ENCODE data around the gene MRPS27. TPM values are rescaled to one million over a fixed set of nuclear protein-coding genes. Genes with fewer than 3 reads are reported as not detected.

MRPS27 gene
- total RNA-seq, 1 donor from 2014 or later: 56.0 TPM

DNA sequence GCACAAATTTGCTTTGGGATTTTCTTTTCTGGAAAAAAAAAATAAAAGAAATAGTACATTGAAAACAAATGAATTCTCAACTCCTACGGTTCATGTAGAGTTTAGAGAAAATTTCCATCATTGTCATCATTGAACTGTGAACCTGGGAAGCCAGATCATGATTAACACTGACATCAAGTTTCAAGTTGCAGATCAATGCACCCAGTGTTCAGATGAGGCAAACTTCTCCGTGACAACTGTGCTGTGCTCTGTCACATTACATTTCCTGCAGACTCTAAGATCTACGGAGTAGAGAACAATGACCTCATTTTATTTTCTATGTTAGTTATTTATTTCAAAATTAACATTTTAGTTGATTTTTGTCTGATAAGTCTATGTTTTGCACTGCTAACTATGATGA, 113.0 kb downstream of the MRPS27 start:
- H3K27ac Mint-ChIP-seq: no peak overlapping the region
- no peaks in the 10 kb centered on the region for H3K9me3 Mint-ChIP-seq
- no peak for DNase-seq (ENCODE audit: low spot score in 2 of 2, unreplicated experiment in 2 of 2)
- TF ChIP-seq, protein P1, sequence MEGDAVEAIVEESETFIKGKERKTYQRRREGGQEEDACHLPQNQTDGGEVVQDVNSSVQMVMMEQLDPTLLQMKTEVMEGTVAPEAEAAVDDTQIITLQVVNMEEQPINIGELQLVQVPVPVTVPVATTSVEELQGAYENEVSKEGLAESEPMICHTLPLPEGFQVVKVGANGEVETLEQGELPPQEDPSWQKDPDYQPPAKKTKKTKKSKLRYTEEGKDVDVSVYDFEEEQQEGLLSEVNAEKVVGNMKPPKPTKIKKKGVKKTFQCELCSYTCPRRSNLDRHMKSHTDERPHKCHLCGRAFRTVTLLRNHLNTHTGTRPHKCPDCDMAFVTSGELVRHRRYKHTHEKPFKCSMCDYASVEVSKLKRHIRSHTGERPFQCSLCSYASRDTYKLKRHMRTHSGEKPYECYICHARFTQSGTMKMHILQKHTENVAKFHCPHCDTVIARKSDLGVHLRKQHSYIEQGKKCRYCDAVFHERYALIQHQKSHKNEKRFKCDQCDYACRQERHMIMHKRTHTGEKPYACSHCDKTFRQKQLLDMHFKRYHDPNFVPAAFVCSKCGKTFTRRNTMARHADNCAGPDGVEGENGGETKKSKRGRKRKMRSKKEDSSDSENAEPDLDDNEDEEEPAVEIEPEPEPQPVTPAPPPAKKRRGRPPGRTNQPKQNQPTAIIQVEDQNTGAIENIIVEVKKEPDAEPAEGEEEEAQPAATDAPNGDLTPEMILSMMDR (IDR thresholded peaks at IDR 0.05; ENCODE audit: unreplicated experiment): no peak
- peaks cover 29% of the 10 kb centered on the region for H3K36me3 Mint-ChIP-seq
- H3K4me3 Mint-ChIP-seq: no peak overlapping the region
- H3K27me3 Mint-ChIP-seq (ENCODE audit: low read depth): no peaks in the 10 kb centered on the region
- peaks cover 13% of the 10 kb centered on the region for H3K4me1 Mint-ChIP-seq

DNA sequence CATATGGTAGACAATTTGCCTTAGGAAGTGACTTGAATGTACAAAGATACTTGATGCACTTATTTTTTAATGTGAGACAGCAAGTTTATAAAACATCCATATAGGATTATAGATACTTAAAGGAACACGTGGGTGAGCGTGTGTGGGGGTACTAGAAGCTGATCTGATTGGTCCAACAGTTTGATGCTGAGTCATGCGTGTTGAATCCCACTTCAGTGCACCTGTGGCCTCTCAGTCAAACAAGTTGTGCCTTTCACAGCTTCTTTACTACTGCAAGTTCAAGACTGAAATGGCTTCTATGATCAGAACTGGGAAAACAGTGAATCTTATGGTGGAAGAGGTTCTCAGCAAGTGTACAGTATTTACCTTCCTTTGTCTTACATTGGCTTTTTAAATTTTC, 113.9 kb downstream of the MRPS27 start:
- peaks cover 10% of the 10 kb centered on the region for H3K4me1 Mint-ChIP-seq

DNA sequence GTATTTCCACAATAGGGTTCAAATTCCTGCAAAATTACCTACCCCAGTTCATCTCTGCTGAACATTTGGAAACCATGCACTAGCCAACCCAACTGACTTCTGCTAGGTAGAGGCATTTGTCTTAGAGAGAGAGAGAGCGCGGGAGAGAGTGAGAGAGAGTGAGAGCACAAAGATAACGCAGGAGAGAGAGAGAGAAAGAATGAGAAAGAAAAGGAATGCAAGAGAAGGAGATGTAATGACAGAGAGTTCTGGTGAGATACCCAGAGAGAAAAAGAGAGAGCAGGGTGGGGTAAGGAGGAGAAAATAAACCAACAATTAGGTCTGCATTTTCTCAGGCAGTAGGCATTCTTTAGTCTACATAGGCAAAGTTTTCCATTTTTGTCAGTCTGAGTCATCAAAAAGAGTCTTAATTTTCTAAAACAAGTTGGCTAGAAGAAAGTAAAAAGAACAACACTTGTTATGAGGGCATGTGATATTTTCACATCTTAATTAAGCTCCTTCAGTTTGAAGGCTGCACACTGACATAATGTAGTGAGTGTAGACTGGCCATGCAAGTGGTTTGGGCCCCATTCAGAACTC, 114.5 kb downstream of the MRPS27 start:
- no peaks in the 10 kb centered on the region for H3K9me3 Mint-ChIP-seq
- H3K4me3 Mint-ChIP-seq: no peak overlapping the region
- H3K36me3 Mint-ChIP-seq: peaks cover 31% of the 10 kb centered on the region

More for the DNA sequence above, 113.9 kb downstream of the MRPS27 start:
- Mint-ChIP-seq H3K27ac (no peak overlapping the region), H3K27me3 (ENCODE audit: low read depth) (no peaks in the 10 kb centered on the region), H3K36me3 (peaks cover 29% of the 10 kb centered on the region), H3K9me3 (no peaks in the 10 kb centered on the region), H3K4me3 (no peak overlapping the region)
- DNase-seq (ENCODE audit: low spot score in 2 of 2, unreplicated experiment in 2 of 2): no peak
- TF ChIP-seq, protein P1 (IDR thresholded peaks at IDR 0.05; ENCODE audit: unreplicated experiment): no peak

DNA sequence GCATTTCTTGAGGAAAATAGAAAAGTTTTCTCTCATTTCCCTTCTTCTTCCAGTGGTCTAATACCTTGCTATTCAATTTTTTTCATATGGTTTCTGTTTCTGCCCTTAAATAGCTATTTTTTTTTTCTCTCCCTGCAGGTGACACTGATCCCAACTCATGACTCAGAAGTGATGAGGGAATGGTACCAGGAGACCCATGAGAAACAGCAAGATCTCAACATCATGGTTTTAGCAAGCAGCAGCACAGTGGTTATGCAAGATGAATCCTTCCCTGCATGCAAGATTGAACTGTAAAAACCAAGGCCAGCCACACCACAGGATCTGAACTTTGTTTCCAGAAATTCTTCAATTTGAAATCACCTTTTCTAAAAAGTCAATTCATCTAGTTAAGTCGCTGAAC, 115.1 kb downstream of the MRPS27 start:
- Mint-ChIP-seq H3K9me3 (peaks cover under 1% of the 10 kb centered on the region), H3K36me3 (peaks cover 32% of the 10 kb centered on the region), H3K27ac (no peak overlapping the region), H3K4me1 (peaks cover 6% of the 10 kb centered on the region), H3K27me3 (ENCODE audit: low read depth) (no peaks in the 10 kb centered on the region), H3K4me3 (no peak overlapping the region)
- TF ChIP-seq, protein P1 (IDR thresholded peaks at IDR 0.05; ENCODE audit: unreplicated experiment): no peak
- no peak for DNase-seq (ENCODE audit: low spot score in 2 of 2, unreplicated experiment in 2 of 2)

More for the DNA sequence above, 114.5 kb downstream of the MRPS27 start:
- Mint-ChIP-seq H3K27ac (no peak overlapping the region), H3K27me3 (ENCODE audit: low read depth) (no peaks in the 10 kb centered on the region), H3K4me1 (peaks cover 6% of the 10 kb centered on the region)
- TF ChIP-seq, protein P1 (IDR thresholded peaks at IDR 0.05; ENCODE audit: unreplicated experiment): no peak
- DNase-seq (ENCODE audit: low spot score in 2 of 2, unreplicated experiment in 2 of 2): no peak

DNA sequence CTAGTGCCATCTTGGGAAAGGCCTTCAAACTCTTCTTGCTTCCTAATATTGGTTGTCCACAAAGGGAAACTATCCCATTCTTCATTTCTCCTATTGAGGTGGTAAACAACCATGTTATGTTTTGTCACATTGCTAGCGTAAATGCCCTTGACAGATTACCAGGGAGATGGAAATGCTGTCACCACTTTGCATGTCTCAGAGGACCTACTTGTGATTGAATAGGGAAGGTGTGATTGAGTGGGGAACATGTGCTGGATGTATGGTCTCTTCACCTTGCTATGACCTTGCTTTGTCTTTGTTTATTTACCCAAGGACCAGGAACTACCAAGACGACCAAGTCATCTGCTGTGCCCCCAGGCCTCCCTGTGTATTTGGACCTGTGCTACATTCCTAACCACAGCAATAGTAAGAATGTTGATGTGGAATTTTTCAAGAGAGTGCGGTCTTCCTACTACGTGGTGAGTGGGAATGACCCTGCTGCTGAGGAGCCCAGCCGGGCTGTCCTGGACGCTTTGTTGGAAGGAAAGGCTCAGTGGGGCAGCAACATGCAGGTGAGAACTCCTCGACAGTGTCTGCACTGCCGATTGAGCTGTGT, 116.7 kb downstream of the MRPS27 start:
- peaks cover 11% of the 10 kb centered on the region for H3K9me3 Mint-ChIP-seq
- TF ChIP-seq, protein P1 (IDR thresholded peaks at IDR 0.05; ENCODE audit: unreplicated experiment): no peak
- no peaks in the 10 kb centered on the region for H3K27me3 Mint-ChIP-seq (ENCODE audit: low read depth)
- peaks cover 3% of the 10 kb centered on the region for H3K4me1 Mint-ChIP-seq
- no peak for DNase-seq (ENCODE audit: low spot score in 2 of 2, unreplicated experiment in 2 of 2)
- H3K4me3 Mint-ChIP-seq: no peak overlapping the region
- H3K36me3 Mint-ChIP-seq: peaks cover 48% of the 10 kb centered on the region
- H3K27ac Mint-ChIP-seq: no peak overlapping the region
